AML-193 (cell line): ENCODE results near the gene SENP6.
"Not testable (repeated sequence)": the region's sequence is repeated elsewhere in the genome, so short reads cannot be mapped to it uniquely, and the experiment has no call there.

ENCODE experiments used
- DNase-seq, 2 experiments: peaks; one replicate each; lab custom pipeline; 2025; lab: John Stamatoyannopoulos, UW

Gene SENP6

GRCh38 chr6:75601304-75602245 lies at the start of gene SENP6:
Gene SENP6, plus strand, starts transcription at chr6:75601880. Its CDS starts 645 bp downstream, at chr6:75602525.
- peak; percentile 70 to 71 for DNase-seq

- no peak for DNase-seq
Observed at GRCh38 chr6:75556240-75556639, 45.4 kb upstream of the SENP6 start.

- no peak for DNase-seq
Observed at GRCh38 chr6:75557068-75557467, 44.6 kb upstream of the SENP6 start.

GRCh38 chr6:75563032-75563431 lies 38.6 kb upstream of the SENP6 start:
- peak; percentile 50 to 53 for DNase-seq

- DNase-seq: no peak
Observed at GRCh38 chr6:75566137-75566767, 35.4 kb upstream of the SENP6 start.

GRCh38 chr6:75568100-75568499 lies 33.6 kb upstream of the SENP6 start:
- DNase-seq: no peak

GRCh38 chr6:75568965-75569364 lies 32.7 kb upstream of the SENP6 start:
- no peak for DNase-seq

GRCh38 chr6:75570671-75571070 lies 31.0 kb upstream of the SENP6 start:
- not testable (repeated sequence) for DNase-seq

GRCh38 chr6:75572072-75572471 lies 29.6 kb upstream of the SENP6 start:
- DNase-seq: no peak

GRCh38 chr6:75579951-75580350 lies 21.7 kb upstream of the SENP6 start:
- DNase-seq: no peak

GRCh38 chr6:75581231-75581630 lies 20.4 kb upstream of the SENP6 start:
- no peak for DNase-seq

- DNase-seq: not testable (repeated sequence)
Observed at GRCh38 chr6:75584552-75584951, 17.1 kb upstream of the SENP6 start.

GRCh38 chr6:75588948-75589347 lies 12.7 kb upstream of the SENP6 start:
- DNase-seq: no peak

GRCh38 chr6:75590370-75590769 lies 11.3 kb upstream of the SENP6 start:
- no peak for DNase-seq

- DNase-seq: not testable (repeated sequence)
Observed at GRCh38 chr6:75596380-75596779, 5.3 kb upstream of the SENP6 start.

GRCh38 chr6:75600768-75601167 lies 912 bp upstream of the SENP6 start:
- peak in 1 of 2 experiments; percentile 19 for DNase-seq

- DNase-seq: peak; percentile 26 to 52
Observed at GRCh38 chr6:75602246-75603105, 796 bp downstream of the SENP6 start.

GRCh38 chr6:75603106-75603420 lies 1.4 kb downstream of the SENP6 start:
- DNase-seq: no peak

GRCh38 chr6:75604294-75604693 lies 2.6 kb downstream of the SENP6 start:
- DNase-seq: no peak

GRCh38 chr6:75605635-75606034 lies 4.0 kb downstream of the SENP6 start:
- DNase-seq: no peak

- no peak for DNase-seq
Observed at GRCh38 chr6:75608304-75608703, 6.6 kb downstream of the SENP6 start.

- DNase-seq: peak; percentile 94
Observed at GRCh38 chr6:75608956-75609533, 7.4 kb downstream of the SENP6 start.
